COLO668 (cell line): ENCODE results near the gene RITA1.

Experiments
- DNase-seq: peaks from one replicate; lab custom pipeline; 2025; ENCODE audit not compliant: unreplicated experiment; lab: John Stamatoyannopoulos, UW

RITA1 gene

GRCh38 chr12:113173081-113173698, 12.3 kb upstream of the RITA1 start:
- no peak for DNase-seq

GRCh38 chr12:113174461-113175384, 10.8 kb upstream of the RITA1 start:
- peak; percentile 69 for DNase-seq

- no peak for DNase-seq
Observed at GRCh38 chr12:113179023-113179422, 6.5 kb upstream of the RITA1 start.

GRCh38 chr12:113180333-113180732, 5.2 kb upstream of the RITA1 start:
- no peak for DNase-seq

GRCh38 chr12:113181975-113182374, 3.5 kb upstream of the RITA1 start:
- no peak for DNase-seq

GRCh38 chr12:113183030-113183589, 2.4 kb upstream of the RITA1 start:
- DNase-seq, result no peak

GRCh38 chr12:113184098-113184899, 1.2 kb upstream of the RITA1 start:
- peak; percentile 67 for DNase-seq

- DNase-seq, result peak; percentile 90
Observed at GRCh38 chr12:113184900-113185179, 681 bp upstream of the RITA1 start.

GRCh38 chr12:113186033-113186365, 478 bp downstream of the RITA1 start:
- no peak for DNase-seq

- no peak for DNase-seq
Observed at GRCh38 chr12:113186666-113187325, 1.3 kb downstream of the RITA1 start.

GRCh38 chr12:113189361-113189760, 3.8 kb downstream of the RITA1 start:
- DNase-seq, result no peak

- DNase-seq, result no peak
Observed at GRCh38 chr12:113190761-113191160, 5.2 kb downstream of the RITA1 start.

GRCh38 chr12:113191227-113191626, 5.7 kb downstream of the RITA1 start:
- no peak for DNase-seq

GRCh38 chr12:113194971-113195391, 9.5 kb downstream of the RITA1 start:
- no peak for DNase-seq

- DNase-seq, result no peak
Observed at GRCh38 chr12:113195598-113195997, 10.1 kb downstream of the RITA1 start.

GRCh38 chr12:113196582-113196981, 11.1 kb downstream of the RITA1 start:
- no peak for DNase-seq

GRCh38 chr12:113196990-113197389, 11.5 kb downstream of the RITA1 start:
- peak; percentile 62 for DNase-seq

- no peak for DNase-seq
Observed at GRCh38 chr12:113197518-113198077, 12.1 kb downstream of the RITA1 start.

GRCh38 chr12:113198296-113198695, 12.8 kb downstream of the RITA1 start:
- no peak for DNase-seq

GRCh38 chr12:113200021-113200797, 14.7 kb downstream of the RITA1 start:
- no peak for DNase-seq
